WERI-Rb-1 (cell line): ENCODE measurements around the gene DHRS7B.

Experiments used
- DNase-seq: peaks from one replicate; pipeline ENCODE4 v3.0.0-alpha.2; 2020
- H3K27ac ChIP-seq: fragments of 250-450 bp; sonication (Bioruptor Pico); 2 replicates; pipeline ENCODE4 v1.5.1; 2020; ENCODE audit warnings: mild to moderate bottlenecking, moderate library complexity
- H3K27me3 ChIP-seq: fragments of 250-450 bp; sonication (Bioruptor Pico); 2 replicates; pipeline ENCODE4 v1.5.1; 2021; ENCODE audit warnings: mild to moderate bottlenecking, low read depth, moderate library complexity; ENCODE audit not compliant: insufficient read depth, severe bottlenecking
- H3K36me3 ChIP-seq: fragments of 250-450 bp; sonication (Bioruptor Pico); 2 replicates; pipeline ENCODE4 v1.5.1; 2020; ENCODE audit warnings: mild to moderate bottlenecking, moderate library complexity
- H3K4me3 ChIP-seq: 2 replicates; pipeline ENCODE4 v1.5.1; 2011; ENCODE audit warnings: low read depth, mild to moderate bottlenecking, control low read depth, low read length
- H3K9me3 ChIP-seq: fragments of 250-450 bp; sonication (Bioruptor Pico); 2 replicates; pipeline ENCODE4 v1.5.1; 2021; ENCODE audit warnings: mild to moderate bottlenecking, moderate library complexity; ENCODE audit not compliant: severe bottlenecking
- TF ChIP-seq, protein P1 (sequence below): IDR thresholded peaks from 2 replicates; pipeline ENCODE4 v1.5.1; 2011; ENCODE audit warnings: low read depth, mild to moderate bottlenecking, control low read depth, inconsistent platforms, low read length

The DHRS7B gene

GRCh38 chr17:21085707-21086106 is 41.1 kb upstream of the DHRS7B start:
- no peak overlapping the region for H3K27ac ChIP-seq
- H3K27me3 ChIP-seq, result no peaks in the 10 kb centered on the region
- H3K4me3 ChIP-seq, result no peak overlapping the region
- TF ChIP-seq, protein P1, sequence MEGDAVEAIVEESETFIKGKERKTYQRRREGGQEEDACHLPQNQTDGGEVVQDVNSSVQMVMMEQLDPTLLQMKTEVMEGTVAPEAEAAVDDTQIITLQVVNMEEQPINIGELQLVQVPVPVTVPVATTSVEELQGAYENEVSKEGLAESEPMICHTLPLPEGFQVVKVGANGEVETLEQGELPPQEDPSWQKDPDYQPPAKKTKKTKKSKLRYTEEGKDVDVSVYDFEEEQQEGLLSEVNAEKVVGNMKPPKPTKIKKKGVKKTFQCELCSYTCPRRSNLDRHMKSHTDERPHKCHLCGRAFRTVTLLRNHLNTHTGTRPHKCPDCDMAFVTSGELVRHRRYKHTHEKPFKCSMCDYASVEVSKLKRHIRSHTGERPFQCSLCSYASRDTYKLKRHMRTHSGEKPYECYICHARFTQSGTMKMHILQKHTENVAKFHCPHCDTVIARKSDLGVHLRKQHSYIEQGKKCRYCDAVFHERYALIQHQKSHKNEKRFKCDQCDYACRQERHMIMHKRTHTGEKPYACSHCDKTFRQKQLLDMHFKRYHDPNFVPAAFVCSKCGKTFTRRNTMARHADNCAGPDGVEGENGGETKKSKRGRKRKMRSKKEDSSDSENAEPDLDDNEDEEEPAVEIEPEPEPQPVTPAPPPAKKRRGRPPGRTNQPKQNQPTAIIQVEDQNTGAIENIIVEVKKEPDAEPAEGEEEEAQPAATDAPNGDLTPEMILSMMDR, result no peak
- no peaks in the 10 kb centered on the region for H3K36me3 ChIP-seq
- H3K9me3 ChIP-seq, result peaks cover 3% of the 10 kb centered on the region
- no peak for DNase-seq

DNA sequence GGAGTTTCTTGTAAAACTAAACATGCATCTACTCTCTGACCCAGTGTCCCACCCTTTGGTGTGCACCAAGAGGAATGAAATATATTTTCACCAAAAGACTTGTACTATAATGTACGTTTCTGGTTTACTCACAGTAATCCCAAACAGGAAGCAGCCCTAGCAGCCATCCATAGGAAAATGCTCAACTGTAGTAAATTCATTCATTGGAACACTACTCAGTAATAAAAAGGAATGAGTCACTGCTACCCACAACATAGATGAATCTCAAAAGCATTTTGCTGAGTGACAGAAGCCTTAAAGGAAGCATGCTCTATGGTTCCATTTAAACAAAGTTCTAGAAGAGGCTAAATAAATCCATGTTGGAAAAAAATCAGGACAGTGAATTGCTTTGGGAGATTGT is 37.6 kb upstream of the DHRS7B start:
- Histone ChIP-seq H3K36me3 (no peaks in the 10 kb centered on the region), H3K27ac (no peak overlapping the region), H3K9me3 (peaks cover 3% of the 10 kb centered on the region), H3K4me3 (no peak overlapping the region), H3K27me3 (no peaks in the 10 kb centered on the region)
- TF ChIP-seq, protein P1, result no peak
- no peak for DNase-seq

DNA sequence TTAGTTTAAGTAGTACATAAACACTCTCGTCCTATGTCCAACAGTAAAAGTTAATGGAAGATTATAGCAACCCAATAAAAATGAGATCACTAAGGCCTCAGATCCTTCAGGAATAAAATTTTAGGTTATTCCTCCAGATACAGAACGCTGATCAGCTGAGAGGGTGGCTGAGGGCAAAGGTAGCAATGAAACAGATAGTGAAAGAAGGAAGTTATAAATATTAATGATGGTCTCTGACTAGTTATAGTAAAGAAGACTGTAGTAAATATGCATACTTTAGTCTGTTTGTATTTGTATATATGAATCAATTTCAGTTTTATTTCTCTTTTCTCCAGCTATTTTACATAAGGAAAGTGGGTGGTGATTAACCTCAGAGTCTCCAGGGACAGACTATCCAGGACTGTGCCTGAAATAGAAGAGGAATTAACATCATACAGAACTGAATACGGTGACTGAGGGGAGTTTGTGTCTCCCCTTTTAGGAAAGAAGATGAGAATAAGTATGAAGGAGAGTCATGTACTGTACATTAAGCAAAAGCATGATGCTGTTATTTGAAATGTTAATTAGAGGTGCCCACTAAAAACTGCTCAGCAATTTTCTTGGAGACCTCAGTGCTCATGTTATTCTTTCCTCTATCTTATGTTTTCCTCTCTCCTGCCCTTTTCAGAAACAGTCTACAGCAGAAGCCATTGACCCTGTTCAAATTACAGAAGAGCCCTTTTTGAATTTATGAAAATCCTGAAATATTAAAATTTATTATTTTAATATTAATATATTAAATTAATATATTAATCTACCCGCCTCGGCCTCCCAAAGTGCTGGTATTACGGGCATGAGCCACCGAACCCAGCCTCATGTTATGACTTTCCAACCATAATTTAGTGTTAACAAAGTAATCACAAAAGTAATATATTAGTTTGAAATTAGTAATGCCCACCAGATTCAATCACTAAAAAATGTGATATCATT is 36.5 kb upstream of the DHRS7B start:
- TF ChIP-seq, protein P1, result no peak
- no peak for DNase-seq
- Histone ChIP-seq H3K27ac (no peak overlapping the region), H3K36me3 (no peaks in the 10 kb centered on the region), H3K9me3 (no peaks in the 10 kb centered on the region), H3K27me3 (no peaks in the 10 kb centered on the region), H3K4me3 (no peak overlapping the region)

DNA sequence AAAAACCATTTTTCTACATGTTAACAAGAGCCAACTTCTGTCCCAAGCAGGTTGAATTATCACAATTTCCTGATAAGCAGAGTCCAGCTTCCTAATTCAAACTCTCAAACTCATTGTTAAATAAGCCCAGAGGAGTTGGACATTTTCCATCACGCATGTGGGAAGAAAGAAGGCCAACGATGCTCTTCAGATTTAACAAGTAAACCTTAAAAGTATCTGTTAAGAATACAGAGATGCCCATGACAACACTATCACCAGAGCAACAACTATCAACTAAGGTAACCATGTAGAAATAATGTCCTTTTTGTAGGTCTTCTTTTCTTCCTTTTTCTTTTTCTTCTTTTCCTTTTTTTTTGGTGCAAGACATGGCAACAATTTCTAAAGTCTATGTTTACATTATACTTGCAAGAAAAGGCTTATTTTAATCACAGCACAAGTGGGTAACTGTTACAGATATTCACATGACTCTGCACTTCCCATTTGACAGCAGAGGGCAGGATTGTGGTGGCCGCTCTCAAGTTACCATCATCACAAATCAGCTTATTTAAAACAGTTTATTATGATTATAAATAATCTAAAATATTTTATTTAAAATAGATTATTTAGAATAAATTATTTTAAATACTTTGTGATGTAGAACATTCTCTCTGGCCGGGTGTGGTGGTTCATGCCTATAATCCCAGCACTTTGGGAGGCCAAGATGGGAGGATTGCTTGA is 35.7 kb upstream of the DHRS7B start:
- H3K36me3 ChIP-seq, result no peaks in the 10 kb centered on the region
- TF ChIP-seq, protein P1, result no peak
- no peak overlapping the region for H3K4me3 ChIP-seq
- H3K27ac ChIP-seq, result no peak overlapping the region
- H3K27me3 ChIP-seq, result no peaks in the 10 kb centered on the region
- DNase-seq, result no peak
- H3K9me3 ChIP-seq, result no peaks in the 10 kb centered on the region

GRCh38 chr17:21094298-21094704 is 32.5 kb upstream of the DHRS7B start:
- Histone ChIP-seq H3K9me3 (no peaks in the 10 kb centered on the region), H3K36me3 (no peaks in the 10 kb centered on the region), H3K4me3 (no peak overlapping the region), H3K27ac (no peak overlapping the region), H3K27me3 (no peaks in the 10 kb centered on the region)
- no peak for DNase-seq
- TF ChIP-seq, protein P1, result no peak
